RPMI7951 (cell line): Measurements from ENCODE around the gene DCAF17. TPM values are rescaled to one million over a fixed set of nuclear protein-coding genes. Genes with fewer than 3 reads are reported as not detected.

Experiments
- DNase-seq: peaks from one replicate; pipeline ENCODE4 v3.0.0-alpha.2; 2012; ENCODE audit warnings: low read depth
- total RNA-seq: library from RNA; depleted of rRNA; stranded (reverse); fragments of >200 nt; shearing (Covaris generic); gene quantifications from 2 replicates; pipeline ENCODE4 v1.2.3, GENCODE V29; 2014; rRNA removed

DCAF17 gene
- total RNA-seq: 16.1 and 16.6 TPM in 2 replicates

GRCh38 chr2:171434013-171434989, at the start of gene DCAF17:
Gene DCAF17 (plus strand): TSS chr2:171434226. CDS start chr2:171434578, 352 bp downstream.
- DNase-seq: peak; percentile 96

GRCh38 chr2:171386627-171387026, 47.4 kb upstream of the DCAF17 start:
- no peak for DNase-seq

- DNase-seq: no peak
Observed at GRCh38 chr2:171387052-171387451, 47.0 kb upstream of the DCAF17 start.

- DNase-seq: no peak
Observed at GRCh38 chr2:171389325-171389724, 44.7 kb upstream of the DCAF17 start.

- DNase-seq: no peak
Observed at GRCh38 chr2:171389780-171390179, 44.2 kb upstream of the DCAF17 start.

- DNase-seq: peak; percentile 70
Observed at GRCh38 chr2:171390941-171391516, 43.0 kb upstream of the DCAF17 start.

GRCh38 chr2:171391532-171391931, 42.5 kb upstream of the DCAF17 start:
- DNase-seq: no peak

- DNase-seq: no peak
Observed at GRCh38 chr2:171393487-171393886, 40.5 kb upstream of the DCAF17 start.

- no peak for DNase-seq
Observed at GRCh38 chr2:171394164-171394740, 39.8 kb upstream of the DCAF17 start.

- DNase-seq: no peak
Observed at GRCh38 chr2:171399292-171399691, 34.7 kb upstream of the DCAF17 start.

GRCh38 chr2:171400395-171400794, 33.6 kb upstream of the DCAF17 start:
- no peak for DNase-seq

GRCh38 chr2:171401947-171402346, 32.1 kb upstream of the DCAF17 start:
- DNase-seq: no peak

- peak; percentile 49 for DNase-seq
Observed at GRCh38 chr2:171402906-171403580, 31.0 kb upstream of the DCAF17 start.

- DNase-seq: peak; percentile 81
Observed at GRCh38 chr2:171404261-171404660, 29.8 kb upstream of the DCAF17 start.

GRCh38 chr2:171404719-171405118, 29.3 kb upstream of the DCAF17 start:
- no peak for DNase-seq

- DNase-seq: no peak
Observed at GRCh38 chr2:171405546-171405945, 28.5 kb upstream of the DCAF17 start.

- no peak for DNase-seq
Observed at GRCh38 chr2:171406044-171406443, 28.0 kb upstream of the DCAF17 start.

GRCh38 chr2:171407030-171407675, 26.9 kb upstream of the DCAF17 start:
- DNase-seq: peak; percentile 33

GRCh38 chr2:171407676-171408044, 26.4 kb upstream of the DCAF17 start:
- no peak for DNase-seq

- peak; percentile 62 for DNase-seq
Observed at GRCh38 chr2:171409436-171409971, 24.5 kb upstream of the DCAF17 start.

GRCh38 chr2:171410101-171410500, 23.9 kb upstream of the DCAF17 start:
- DNase-seq: no peak
